H7 (cell line): ENCODE measurements around the gene LRP2BP. TPM values are rescaled to one million over a fixed set of nuclear protein-coding genes. Genes with fewer than 3 reads are reported as not detected.
"Not testable (repeated sequence)": the region's sequence is repeated elsewhere in the genome, so short reads cannot be mapped to it uniquely, and the experiment has no call there.

ENCODE experiments used
- DNase-seq: peaks from one replicate; pipeline ENCODE4 v3.0.0; 2012
- H3K27me3 ChIP-seq: 2 replicates; pipeline ENCODE4 v1.6.0; 2011; ENCODE audit warnings: mild to moderate bottlenecking, low read length; ENCODE audit not compliant: control insufficient read depth, insufficient read depth
- H3K36me3 ChIP-seq: replicated peaks from 2 replicates; pipeline ENCODE4 v1.5.1; 2011; ENCODE audit warnings: low read length; ENCODE audit not compliant: control insufficient read depth, insufficient read depth
- H3K4me3 ChIP-seq: 2 replicates; pipeline ENCODE4 v1.5.1; 2011; ENCODE audit warnings: low read depth, mild to moderate bottlenecking, control low read depth, low read length, moderate library complexity; ENCODE audit not compliant: insufficient read depth
- total RNA-seq: library from RNA; depleted of rRNA; stranded (reverse); fragments of >200 nt; shearing (Covaris generic); gene quantifications from 2 replicates; pipeline ENCODE4 v1.2.3, GENCODE V29; 2014; rRNA removed

Gene LRP2BP
- total RNA-seq, 1 experiment from 2014 or later, result 0.21 TPM

GRCh38 chr4:185334326-185334725 is 61.4 kb downstream of the LRP2BP start:
- no peaks in the 10 kb centered on the region for H3K27me3 ChIP-seq
- H3K36me3 ChIP-seq, result no peaks in the 10 kb centered on the region
- DNase-seq, result no peak
- H3K4me3 ChIP-seq, result no peak overlapping the region

- Histone ChIP-seq H3K36me3 (no peaks in the 10 kb centered on the region), H3K4me3 (no peak overlapping the region), H3K27me3 (no peaks in the 10 kb centered on the region)
- no peak for DNase-seq
Measured at GRCh38 chr4:185332575-185333464, 62.9 kb downstream of the LRP2BP start.

DNA sequence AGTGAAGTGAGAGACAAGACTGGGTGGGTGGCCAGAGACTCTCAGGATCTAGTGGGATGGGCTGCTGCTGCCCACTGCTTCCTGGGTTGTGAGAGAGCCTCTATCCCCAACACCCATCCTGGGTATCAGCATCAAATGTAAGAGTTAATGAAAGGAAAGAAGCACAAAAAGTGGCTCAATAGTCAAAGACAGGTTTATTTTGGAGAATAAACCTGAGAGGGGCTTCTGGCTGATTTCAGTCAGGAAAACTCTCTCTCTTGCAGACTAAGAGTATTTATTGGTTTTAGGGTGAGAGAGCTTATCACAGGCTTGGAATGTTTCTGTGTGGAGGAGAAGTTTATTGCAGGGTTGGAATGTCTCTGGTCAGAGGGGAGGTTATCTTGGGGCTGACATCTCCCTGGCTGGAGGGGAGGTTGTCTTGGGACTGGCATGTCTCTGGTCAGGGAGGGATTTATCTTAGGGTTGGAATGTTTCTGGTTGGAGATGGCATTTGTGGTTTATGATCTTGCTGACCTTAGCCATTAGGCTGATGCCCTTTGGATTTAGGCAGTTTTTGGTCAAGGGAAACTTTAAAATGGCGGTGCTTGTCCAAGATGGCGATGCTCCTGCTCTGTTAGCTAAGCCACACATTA is 65.7 kb downstream of the LRP2BP start:
- H3K27me3 ChIP-seq, H3K4me3 ChIP-seq, H3K36me3 ChIP-seq, DNase-seq: not testable (repeated sequence)

- Histone ChIP-seq H3K36me3 (no peaks in the 10 kb centered on the region), H3K4me3 (no peak overlapping the region), H3K27me3 (no peaks in the 10 kb centered on the region)
- no peak for DNase-seq
Measured at GRCh38 chr4:185328586-185328985, 67.1 kb downstream of the LRP2BP start.

GRCh38 chr4:185325721-185326120 is 70.0 kb downstream of the LRP2BP start:
- DNase-seq, H3K4me3 ChIP-seq, H3K36me3 ChIP-seq, H3K27me3 ChIP-seq: not testable (repeated sequence)

DNA sequence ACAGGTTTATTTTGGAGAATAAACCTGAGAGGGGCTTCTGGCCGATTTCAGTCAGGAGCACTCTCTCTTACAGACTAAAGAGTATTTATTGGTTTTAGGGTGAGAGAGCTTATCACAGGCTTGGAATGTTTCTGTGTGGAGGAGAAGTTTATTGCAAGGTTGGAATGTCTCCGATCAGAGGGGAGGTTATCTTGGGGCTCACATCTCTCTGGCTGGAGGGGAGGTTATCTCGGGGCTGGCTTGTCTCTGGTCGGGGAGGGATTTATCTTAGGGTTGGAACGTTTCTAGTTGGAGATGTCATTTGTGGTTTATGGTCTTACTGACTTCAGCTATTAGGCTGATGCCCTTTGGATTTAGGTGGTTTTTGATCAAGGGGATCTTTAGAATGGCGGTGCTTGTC is 71.4 kb downstream of the LRP2BP start:
- not testable (repeated sequence) for H3K27me3 ChIP-seq, H3K4me3 ChIP-seq, DNase-seq, H3K36me3 ChIP-seq

GRCh38 chr4:185323606-185324005 is 72.1 kb downstream of the LRP2BP start:
- H3K4me3 ChIP-seq, result no peak overlapping the region
- H3K27me3 ChIP-seq, result no peaks in the 10 kb centered on the region
- no peaks in the 10 kb centered on the region; the same call in 1 of the 2 replicates for H3K36me3 ChIP-seq
- DNase-seq, result no peak

- Histone ChIP-seq H3K27me3 (no peaks in the 10 kb centered on the region), H3K36me3 (no peaks in the 10 kb centered on the region; the same call in 1 of the 2 replicates), H3K4me3 (no peak overlapping the region)
- DNase-seq, result no peak
Measured at GRCh38 chr4:185322803-185323202, 72.9 kb downstream of the LRP2BP start.

- Histone ChIP-seq H3K4me3 (no peak overlapping the region), H3K36me3 (no peaks in the 10 kb centered on the region; the same call in 1 of the 2 replicates), H3K27me3 (no peaks in the 10 kb centered on the region)
- DNase-seq, result peak; percentile 39
Measured at GRCh38 chr4:185318679-185319078, 77.0 kb downstream of the LRP2BP start.

GRCh38 chr4:185317880-185318279 is 77.8 kb downstream of the LRP2BP start:
- Histone ChIP-seq H3K4me3 (no peak overlapping the region), H3K36me3 (no peaks in the 10 kb centered on the region; the same call in 1 of the 2 replicates)

DNA sequence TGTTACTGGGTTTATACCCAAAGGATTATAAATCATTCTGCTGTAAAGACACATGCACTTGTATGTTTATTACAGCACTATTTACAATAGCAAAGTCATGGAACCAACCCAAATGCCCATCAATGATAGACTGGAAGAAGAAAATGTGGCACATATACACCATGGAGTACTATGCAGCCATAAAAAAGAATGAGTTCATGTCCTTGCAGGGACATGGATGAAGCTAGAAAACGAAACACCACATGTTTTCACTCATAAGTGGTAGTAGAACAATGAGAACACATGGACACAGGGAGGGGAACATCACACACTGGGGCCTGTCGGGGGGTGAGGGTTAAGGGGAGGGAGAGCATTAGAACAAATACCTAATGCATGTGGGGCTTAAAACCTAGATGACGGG is 78.3 kb downstream of the LRP2BP start:
- not testable (repeated sequence) for H3K27me3 ChIP-seq, H3K36me3 ChIP-seq, DNase-seq, H3K4me3 ChIP-seq

More at GRCh38 chr4:185317880-185318279, 77.8 kb downstream of the LRP2BP start:
- no peaks in the 10 kb centered on the region for H3K27me3 ChIP-seq
- no peak for DNase-seq

Other genes starting within 250 kb of the LRP2BP start
- 24.0 and 35.8 TPM in 2 replicates for gene CFAP97, start 191.9 kb downstream of the LRP2BP start, total RNA-seq
- gene SNX25, start 186.3 kb downstream of the LRP2BP start, total RNA-seq, result 17.2 and 22.5 TPM in 2 replicates
- 0.24 and 2.5 TPM in 2 replicates for gene ANKRD37, start 917 bp upstream of the LRP2BP start, total RNA-seq
- 26.1 and 31.8 TPM in 2 replicates for gene UFSP2, start 30.0 kb upstream of the LRP2BP start, total RNA-seq
- gene CCDC110, start 75.8 kb upstream of the LRP2BP start, total RNA-seq, result 0.22 and 0.28 TPM in 2 replicates
- 2.7 and 7.0 TPM in 2 replicates for gene PDLIM3, start 139.6 kb upstream of the LRP2BP start, total RNA-seq